H1 (cell line): Measurements from ENCODE around the gene CMSS1. TPM values are rescaled to one million over a fixed set of nuclear protein-coding genes. Genes with fewer than 3 reads are reported as not detected.

Experiments
- BACH1 ChIP-seq: IDR thresholded peaks from 2 replicates; pipeline ENCODE4 v1.6.1; 2012; ENCODE audit warnings: low read length, improper control_type of control experiment
- CREB1 ChIP-seq: IDR thresholded peaks from 2 replicates; pipeline ENCODE4 v1.6.1; 2012; ENCODE audit warnings: inconsistent platforms
- JUN ChIP-seq: IDR thresholded peaks from 2 replicates; pipeline ENCODE4 v1.6.1; 2011; ENCODE audit warnings: low read depth, mild to moderate bottlenecking, improper control_type of control experiment, low read length
- RFX5 ChIP-seq: IDR thresholded peaks from 2 replicates; pipeline ENCODE4 v1.6.1; 2011; ENCODE audit warnings: low read depth, low read length, improper control_type of control experiment, borderline replicate concordance
- polyA plus RNA-seq, 7 experiments: library from polyadenylated mRNA; depleted of rRNA in 3 of 7; stranded (reverse) in 5 of 7; unstranded in 2 of 7; fragments of >200 nt in 5 of 7; fragments of 200-250 nt in 2 of 7; gene quantifications; 1 replicate in 5 of 7; 2 replicates in 1 of 7; 4 replicates in 1 of 7; pipeline versions ENCODE4 v1.2.1 to v1.2.3, GENCODE V29; 2011 to 2013; ENCODE audit warnings: missing spikeins in 2 of 7, mixed read lengths in 2 of 7
- total RNA-seq: library from RNA; stranded (reverse); fragmentation: NEBNext Ultra II Directional; extraction: Animal tissue kit (Norgen Biotek cat#: 25700); gene quantifications from 2 replicates; pipeline ENCODE4 v1.2.1, GENCODE V29; 2021

CMSS1 gene
- total and polyA plus RNA-seq, 2 of the 8 experiments (the other 6 are each of a cell fraction or from before 2014, with no cell fraction given): 15.2 to 75.1 TPM

DNA sequence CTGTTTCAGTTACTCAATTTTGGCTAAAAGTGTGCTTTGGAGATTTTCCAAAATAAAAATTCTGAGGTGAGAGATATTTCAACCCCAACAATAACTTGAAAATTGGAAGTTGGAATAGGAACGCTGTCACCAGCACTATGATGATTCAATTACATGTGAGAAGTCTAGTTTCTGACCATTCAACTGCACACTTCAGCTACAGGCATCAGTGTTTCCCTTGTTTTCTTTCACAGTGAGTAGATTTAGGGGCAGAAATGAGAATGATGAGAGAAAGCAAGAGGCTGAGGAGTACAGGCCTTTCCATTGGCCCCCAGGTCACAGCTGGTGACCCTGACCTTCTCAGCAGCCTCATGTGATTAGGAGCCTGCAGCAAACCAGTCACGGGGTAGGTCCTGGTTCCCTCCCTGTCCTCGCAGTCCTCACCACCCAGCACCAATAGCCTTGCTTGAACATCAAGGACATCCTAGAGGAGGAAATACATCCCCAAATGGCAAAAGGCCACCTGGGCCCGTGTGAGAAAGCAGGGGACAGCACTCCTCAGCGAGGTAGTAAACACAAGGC is 306.6 kb downstream of the CMSS1 start (continued):
- TF ChIP-seq RFX5 (no peak), BACH1 (no peak), JUN (no peak), CREB1 (no peak)
